H9 (cell line): ENCODE data around the gene TMTC1. TPM values are rescaled to one million over a fixed set of nuclear protein-coding genes. Genes with fewer than 3 reads are reported as not detected.

Experiments
- DNase-seq: peaks from one replicate; pipeline ENCODE4 v3.0.0-alpha.2; 2017
- H2AFZ ChIP-seq: one replicate; pipeline ENCODE4 v1.6.1; 2013; ENCODE audit warnings: mild to moderate bottlenecking, low read length, control low read depth, moderate library complexity
- H2AK5ac ChIP-seq: 2 replicates; pipeline ENCODE4 v1.6.1; 2013; ENCODE audit warnings: low read length, control low read depth, mixed read lengths; ENCODE audit not compliant: insufficient read length
- H2BK120ac ChIP-seq: one replicate; pipeline ENCODE4 v1.6.1; 2013; ENCODE audit warnings: low read depth, mild to moderate bottlenecking, low read length, control low read depth, inconsistent platforms; ENCODE audit not compliant: poor library complexity, severe bottlenecking
- H2BK12ac ChIP-seq: 2 replicates; pipeline ENCODE4 v1.6.1; 2013; ENCODE audit warnings: low read length, control low read depth, mixed read lengths, low read depth; ENCODE audit not compliant: insufficient read length
- H2BK15ac ChIP-seq: 2 replicates; pipeline ENCODE4 v1.6.1; 2013; ENCODE audit warnings: low read depth, low read length, control low read depth
- H2BK20ac ChIP-seq: one replicate; pipeline ENCODE4 v1.6.1; 2013; ENCODE audit warnings: low read depth, mild to moderate bottlenecking, low read length, control low read depth, inconsistent platforms; ENCODE audit not compliant: poor library complexity, severe bottlenecking
- H2BK5ac ChIP-seq: 2 replicates; pipeline ENCODE4 v1.6.1; 2013; ENCODE audit warnings: low read length, control low read depth, mixed read lengths; ENCODE audit not compliant: insufficient read length
- H3K14ac ChIP-seq: 2 replicates; pipeline ENCODE4 v1.6.1; 2013; ENCODE audit warnings: low read length, control low read depth; ENCODE audit not compliant: insufficient read depth
- H3K18ac ChIP-seq: 2 replicates; pipeline ENCODE4 v1.6.1; 2013; ENCODE audit warnings: low read depth, mild to moderate bottlenecking, mixed read lengths, low read length, control low read depth; ENCODE audit not compliant: insufficient read length
- H3K23ac ChIP-seq: 2 replicates; pipeline ENCODE4 v1.6.1; 2013; ENCODE audit warnings: low read length, control low read depth, mixed read lengths, low read depth; ENCODE audit not compliant: insufficient read length
- H3K23me2 ChIP-seq: 2 replicates; pipeline ENCODE4 v1.6.1; 2013; ENCODE audit warnings: low read depth, mild to moderate bottlenecking, mixed read lengths, low read length, control low read depth; ENCODE audit not compliant: insufficient read length, poor library complexity, severe bottlenecking
- H3K27ac ChIP-seq: 2 replicates; pipeline ENCODE4 v1.5.1; 2013; ENCODE audit warnings: low read length, control low read depth, mixed read lengths, low read depth; ENCODE audit not compliant: insufficient read length
- H3K27me3 ChIP-seq: 2 replicates; pipeline ENCODE4 v1.6.1; 2013; ENCODE audit warnings: low read length, control low read depth, inconsistent platforms; ENCODE audit not compliant: insufficient read depth
- H3K4ac ChIP-seq: 2 replicates; pipeline ENCODE4 v1.6.1; 2013; ENCODE audit warnings: low read depth, mild to moderate bottlenecking, control low read depth, inconsistent platforms, low read length, moderate library complexity
- H3K4me1 ChIP-seq: 2 replicates; pipeline ENCODE4 v1.6.1; 2013; ENCODE audit warnings: low read length, control low read depth, inconsistent platforms; ENCODE audit not compliant: insufficient read depth
- H3K4me2 ChIP-seq: 2 replicates; pipeline ENCODE4 v1.6.1; 2013; ENCODE audit warnings: low read length, control low read depth, mixed read lengths; ENCODE audit not compliant: insufficient read length, insufficient read depth
- H3K56ac ChIP-seq: 2 replicates; pipeline ENCODE4 v1.6.1; 2013; ENCODE audit warnings: low read depth, mild to moderate bottlenecking, mixed read lengths, low read length, control low read depth; ENCODE audit not compliant: insufficient read length
- H3K79me1 ChIP-seq: 2 replicates; pipeline ENCODE4 v1.6.1; 2013; ENCODE audit warnings: low read depth, mild to moderate bottlenecking, moderate library complexity, low read length, control low read depth, inconsistent platforms; ENCODE audit not compliant: insufficient read depth, poor library complexity, severe bottlenecking
- H3K79me2 ChIP-seq: 2 replicates; pipeline ENCODE4 v1.6.1; 2013; ENCODE audit warnings: low read length, control low read depth, inconsistent platforms; ENCODE audit not compliant: insufficient read depth
- H3K9ac ChIP-seq: 2 replicates; pipeline ENCODE4 v1.6.1; 2013; ENCODE audit warnings: low read length, control low read depth, mixed read lengths; ENCODE audit not compliant: insufficient read length; ENCODE audit errors: extremely low read depth
- H3K9me3 ChIP-seq: one replicate; pipeline ENCODE4 v1.6.1; 2013; ENCODE audit warnings: low read depth, low read length, inconsistent platforms; ENCODE audit not compliant: control insufficient read depth
- H3T11ph ChIP-seq: one replicate; pipeline ENCODE4 v1.6.1; 2013; ENCODE audit warnings: mild to moderate bottlenecking, low read length, control low read depth, inconsistent platforms
- H4K20me1 ChIP-seq: one replicate; pipeline ENCODE4 v1.6.1; 2013; ENCODE audit not compliant: control insufficient read depth, insufficient read length, insufficient read depth
- H4K5ac ChIP-seq: 2 replicates; pipeline ENCODE4 v1.6.1; 2013; ENCODE audit warnings: low read depth, mild to moderate bottlenecking, mixed read lengths, low read length, control low read depth; ENCODE audit not compliant: insufficient read length
- H4K8ac ChIP-seq: replicated peaks from 2 replicates; pipeline ENCODE4 v1.6.1; 2013; ENCODE audit warnings: low read length, control low read depth, mixed read lengths, low read depth; ENCODE audit not compliant: insufficient read length
- H4K91ac ChIP-seq: 2 replicates; pipeline ENCODE4 v1.6.1; 2013; ENCODE audit warnings: low read depth, mild to moderate bottlenecking, moderate library complexity, mixed read lengths, low read length, control low read depth; ENCODE audit not compliant: insufficient read length
- H3K27ac Mint-ChIP-seq, 3 experiments: 2 replicates in 2 of 3; 3 replicates in 1 of 3; pipeline ENCODE4 v1.8.0; 2020 to 2021; ENCODE audit warnings: mixed read lengths in 3 of 3, mild to moderate bottlenecking in 1 of 3, moderate library complexity in 1 of 3
- H3K27me3 Mint-ChIP-seq: 2 replicates; pipeline ENCODE4 v1.8.0; 2021; ENCODE audit warnings: low read depth, mild to moderate bottlenecking, moderate library complexity, mixed read lengths
- H3K36me3 Mint-ChIP-seq, 3 experiments: 2 replicates in 2 of 3; 3 replicates in 1 of 3; pipeline ENCODE4 v1.8.0; 2020 to 2021; ENCODE audit warnings: low read depth in 3 of 3, mixed read lengths in 3 of 3; ENCODE audit not compliant: insufficient read depth in 1 of 3
- H3K4me1 Mint-ChIP-seq, 2 experiments: 2 replicates each; pipeline ENCODE4 v1.8.0; 2020; ENCODE audit warnings: mixed read lengths in 2 of 2
- H3K4me3 Mint-ChIP-seq, 2 experiments: 2 replicates in 1 of 2; 3 replicates in 1 of 2; pipeline ENCODE4 v1.8.0; 2020 to 2021; ENCODE audit warnings: mild to moderate bottlenecking in 2 of 2, mixed read lengths in 2 of 2, moderate library complexity in 1 of 2
- H3K9me3 Mint-ChIP-seq, 2 experiments: 2 replicates in 1 of 2; 3 replicates in 1 of 2; pipeline ENCODE4 v1.8.0; 2020; ENCODE audit warnings: mild to moderate bottlenecking in 2 of 2, mixed read lengths in 2 of 2, moderate library complexity in 1 of 2
- WGBS: extraction: QIAGEN DNeasy Blood & Tissue Kit; methylation state at CpG from one replicate; pipeline ENCODE4 v1.1.7; 2013; ENCODE audit warnings: missing lambda C conversion rate, low lambda C conversion rate, mixed read lengths; ENCODE audit not compliant: insufficient read length; ENCODE audit errors: extremely low coverage; 5-methylcytosine and 5-hydroxymethylcytosine counted together
- total RNA-seq: library from RNA; stranded (reverse); gene quantifications from 2 replicates; pipeline ENCODE4 v1.2.1, GENCODE V29; 2021
- TF ChIP-seq, protein P1 (sequence below): fragments of 200-600 bp; sonication (generic); conservative IDR thresholded peaks from 3 replicates; pipeline ENCODE4 v1.8.0; 2021; ENCODE audit warnings: antibody characterized with exemption, mild to moderate bottlenecking

TMTC1 gene
- total RNA-seq, 1 experiment from 2014 or later: 16.1 TPM

- H3K27ac Mint-ChIP-seq: no peak overlapping the region
Observed at GRCh38 chr12:29830391-29830790, 46.6 kb upstream of the TMTC1 start.

More at GRCh38 chr12:29830391-29830790, 46.6 kb upstream of the TMTC1 start:
- no peak overlapping the region for H3K9ac ChIP-seq
- H3K9me3 ChIP-seq: peaks cover 9% of the 10 kb centered on the region
- no peaks in the 10 kb centered on the region for H3K4me1 ChIP-seq
- H4K20me1 ChIP-seq: no peaks in the 10 kb centered on the region
- H3K4me1 Mint-ChIP-seq: no peaks in the 10 kb centered on the region
- no peak overlapping the region for H3K23ac ChIP-seq
- H3K79me2 ChIP-seq: no peaks in the 10 kb centered on the region
- no peak overlapping the region for H3K4me2 ChIP-seq
- no peak overlapping the region for H3T11ph ChIP-seq
- no peak overlapping the region for H3K18ac ChIP-seq
- no peak overlapping the region for H4K8ac ChIP-seq
- H3K27me3 Mint-ChIP-seq: no peaks in the 10 kb centered on the region
- H2BK15ac ChIP-seq: no peak overlapping the region
- no peak overlapping the region for H4K5ac ChIP-seq
- H3K23me2 ChIP-seq: no peaks in the 10 kb centered on the region
- H3K56ac ChIP-seq: no peak overlapping the region
- peaks cover 38 to 41% of the 10 kb centered on the region in 2 experiments for H3K9me3 Mint-ChIP-seq
- H3K36me3 Mint-ChIP-seq: peaks cover 10 to 25% (median 16%) of the 10 kb centered on the region in 3 experiments
- H3K14ac ChIP-seq: no peak overlapping the region
- no peak overlapping the region for H2AFZ ChIP-seq
- no peaks in the 10 kb centered on the region for H3K79me1 ChIP-seq
- H3K27me3 ChIP-seq: no peaks in the 10 kb centered on the region
- no peak for DNase-seq
- no peak overlapping the region for H2BK12ac ChIP-seq
- no peak overlapping the region for H2AK5ac ChIP-seq
- no peak overlapping the region for H3K4me3 Mint-ChIP-seq
- H3K4ac ChIP-seq: no peak overlapping the region
- TF ChIP-seq, protein P1, sequence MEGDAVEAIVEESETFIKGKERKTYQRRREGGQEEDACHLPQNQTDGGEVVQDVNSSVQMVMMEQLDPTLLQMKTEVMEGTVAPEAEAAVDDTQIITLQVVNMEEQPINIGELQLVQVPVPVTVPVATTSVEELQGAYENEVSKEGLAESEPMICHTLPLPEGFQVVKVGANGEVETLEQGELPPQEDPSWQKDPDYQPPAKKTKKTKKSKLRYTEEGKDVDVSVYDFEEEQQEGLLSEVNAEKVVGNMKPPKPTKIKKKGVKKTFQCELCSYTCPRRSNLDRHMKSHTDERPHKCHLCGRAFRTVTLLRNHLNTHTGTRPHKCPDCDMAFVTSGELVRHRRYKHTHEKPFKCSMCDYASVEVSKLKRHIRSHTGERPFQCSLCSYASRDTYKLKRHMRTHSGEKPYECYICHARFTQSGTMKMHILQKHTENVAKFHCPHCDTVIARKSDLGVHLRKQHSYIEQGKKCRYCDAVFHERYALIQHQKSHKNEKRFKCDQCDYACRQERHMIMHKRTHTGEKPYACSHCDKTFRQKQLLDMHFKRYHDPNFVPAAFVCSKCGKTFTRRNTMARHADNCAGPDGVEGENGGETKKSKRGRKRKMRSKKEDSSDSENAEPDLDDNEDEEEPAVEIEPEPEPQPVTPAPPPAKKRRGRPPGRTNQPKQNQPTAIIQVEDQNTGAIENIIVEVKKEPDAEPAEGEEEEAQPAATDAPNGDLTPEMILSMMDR: no peak
- no peak overlapping the region for H3K27ac ChIP-seq
- H4K91ac ChIP-seq: no peak overlapping the region
- H2BK20ac ChIP-seq: no peak overlapping the region
- no peak overlapping the region for H2BK120ac ChIP-seq
- no peak overlapping the region for H2BK5ac ChIP-seq
- no CpG with 5 or more reads among the region's 1 CpG for WGBS
